NCI-H510A (cell line): ENCODE measurements around the gene GNAQ.

Source experiments
- DNase-seq: peaks from one replicate; lab custom pipeline; 2025; lab: John Stamatoyannopoulos, UW

GNAQ gene

DNA sequence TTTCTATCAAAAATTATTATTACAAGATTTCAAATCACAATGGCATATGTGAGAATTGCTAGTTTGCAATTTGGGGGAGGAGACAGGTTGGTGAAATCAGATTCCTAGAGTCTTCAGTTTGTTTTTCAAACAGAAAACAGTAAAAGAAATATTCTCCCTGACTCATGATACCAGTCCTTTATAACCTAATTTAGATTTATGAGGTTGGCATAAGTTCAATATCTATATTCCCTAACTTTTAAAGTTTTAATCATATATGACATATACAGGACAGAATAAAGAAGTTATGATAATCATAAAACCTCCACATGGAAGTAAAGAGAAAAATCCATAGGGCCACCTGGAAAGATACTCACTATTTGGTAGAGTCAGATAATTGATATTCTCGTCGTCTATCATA lies 216.4 kb downstream of the GNAQ start:
- DNase-seq, result no peak

DNA sequence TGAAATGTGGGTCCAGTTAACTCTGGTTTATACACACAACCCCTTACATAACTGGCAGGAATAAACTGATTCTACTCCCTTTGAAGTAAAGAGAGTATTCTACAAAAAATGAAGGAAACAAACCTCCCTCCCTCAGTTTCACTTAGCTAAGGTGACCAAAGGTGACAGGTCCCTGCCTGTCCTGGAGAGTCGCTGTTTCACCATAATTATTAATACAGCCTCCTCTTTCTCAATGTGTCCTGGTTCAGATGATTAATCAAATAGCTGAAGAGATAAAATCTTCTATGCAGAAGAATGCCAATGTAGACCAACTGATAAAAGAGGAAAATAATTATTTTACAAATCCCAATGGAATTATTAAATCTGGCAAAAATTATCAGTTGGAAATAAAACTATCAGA lies 219.8 kb downstream of the GNAQ start:
- DNase-seq, result no peak

DNA sequence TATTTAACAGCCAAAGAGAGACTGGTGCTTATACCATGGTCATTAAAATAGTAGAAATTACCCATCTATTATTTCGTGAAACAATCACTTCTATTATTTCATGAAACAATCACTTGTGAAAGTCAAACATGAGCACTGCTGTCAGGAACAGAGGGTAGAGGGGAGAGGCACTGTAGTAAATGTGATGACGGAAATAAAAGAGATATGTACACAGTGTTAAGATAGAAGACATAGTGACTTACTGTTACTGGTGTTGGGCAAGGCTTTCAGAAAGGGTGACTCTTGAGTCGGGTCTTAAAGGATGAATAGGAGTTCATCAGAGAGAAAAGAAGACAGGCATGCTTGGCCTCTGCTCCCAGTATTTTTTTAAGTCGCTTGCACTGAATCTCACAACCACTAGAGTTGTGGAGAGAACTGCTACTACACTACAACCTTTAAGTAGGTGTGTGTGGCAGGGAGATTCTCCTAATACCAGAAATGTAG lies 220.9 kb downstream of the GNAQ start:
- DNase-seq, result no peak

DNA sequence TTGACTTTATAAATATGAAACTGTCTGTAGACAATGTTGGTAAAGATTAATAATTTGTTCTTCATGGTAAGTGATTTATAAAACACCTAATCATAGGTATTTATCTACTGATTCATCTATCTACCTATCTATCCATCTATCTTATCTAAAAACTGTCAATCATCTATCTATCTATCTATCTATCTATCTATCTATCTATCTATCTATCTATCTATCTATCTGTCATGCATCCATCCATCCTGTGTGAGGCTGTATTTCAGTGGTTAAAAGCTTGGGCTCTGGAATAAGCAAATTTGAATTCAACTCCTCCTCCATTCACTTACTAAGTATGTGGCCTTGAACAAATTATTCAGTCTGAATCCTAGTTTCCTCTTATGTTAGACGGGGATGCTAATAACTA lies 221.6 kb downstream of the GNAQ start:
- no peak for DNase-seq

DNA sequence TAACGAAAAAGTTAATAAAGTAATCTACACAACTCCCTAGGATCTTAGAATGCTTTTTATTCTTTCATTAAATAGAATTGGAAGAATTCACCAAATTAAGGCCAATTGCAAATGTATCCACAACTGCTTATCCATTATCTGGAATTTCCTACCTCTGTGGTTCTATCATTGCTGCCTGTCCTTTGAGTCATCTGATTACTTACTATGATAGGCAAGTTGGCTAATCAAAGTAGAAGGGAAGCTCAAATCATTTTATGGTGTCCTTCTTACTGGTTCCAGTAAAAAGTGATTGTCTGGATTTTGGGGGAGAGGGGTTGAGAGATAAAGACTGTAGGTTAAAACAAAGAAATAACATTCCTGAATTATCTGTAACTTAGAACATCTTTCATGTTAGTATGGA lies 222.1 kb downstream of the GNAQ start:
- no peak for DNase-seq

DNA sequence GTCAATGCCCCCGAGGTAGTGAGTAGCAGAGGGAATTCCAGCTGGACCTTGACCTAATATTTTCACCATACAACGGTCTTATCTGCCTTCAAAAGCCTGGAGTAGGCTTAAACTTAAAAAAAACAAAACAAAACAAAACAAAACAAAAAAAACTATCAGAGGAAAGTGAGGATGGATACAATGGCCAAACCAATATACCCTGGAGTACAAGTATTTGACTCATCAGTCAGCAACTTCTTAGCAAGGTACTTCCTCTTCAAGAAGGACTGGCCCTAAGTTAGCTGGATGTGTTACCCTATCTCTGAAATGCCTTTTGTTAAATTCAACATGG lies 222.9 kb downstream of the GNAQ start:
- DNase-seq, result no peak

DNA sequence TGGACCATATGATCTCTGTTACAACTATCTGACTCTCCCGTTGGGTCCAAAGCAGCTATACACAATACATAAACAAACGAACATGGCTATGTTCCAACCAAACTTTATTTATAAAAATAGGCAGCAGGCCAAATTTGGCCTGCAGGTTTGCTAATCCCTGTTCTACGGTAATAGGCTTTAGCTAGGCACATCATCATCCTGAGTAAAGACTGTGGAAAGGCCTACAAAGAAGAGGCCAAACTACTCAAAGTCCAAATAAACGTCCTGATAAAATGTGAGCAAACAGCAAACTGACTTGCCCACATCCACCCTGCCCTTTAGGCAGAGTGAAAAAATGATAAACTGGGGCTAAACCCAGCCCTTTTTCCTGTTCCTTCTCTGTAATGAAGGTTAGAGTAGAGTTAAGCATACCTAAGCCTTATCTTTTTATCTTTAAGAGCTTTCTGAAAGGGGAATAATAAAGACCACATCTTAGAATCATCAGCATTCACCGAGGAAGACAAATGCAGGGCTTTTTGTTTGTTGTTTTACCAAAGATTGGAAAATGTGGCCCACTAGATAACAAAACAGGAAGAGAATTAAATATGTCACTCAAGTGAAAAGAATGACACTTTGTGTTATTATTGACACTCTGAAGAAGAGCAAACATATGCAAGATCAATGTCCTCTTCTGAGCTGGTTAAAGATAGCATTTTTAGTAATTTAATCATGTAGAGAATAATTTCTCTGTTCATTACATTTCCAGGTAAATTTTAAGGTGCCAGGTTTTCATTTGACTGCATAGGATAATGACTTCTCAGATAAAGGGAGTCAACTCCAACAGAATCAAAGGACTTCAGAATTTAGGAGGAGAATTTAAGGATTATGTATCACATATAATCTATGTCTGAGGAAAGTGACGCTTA lies 223.5 kb downstream of the GNAQ start:
- no peak for DNase-seq

DNA sequence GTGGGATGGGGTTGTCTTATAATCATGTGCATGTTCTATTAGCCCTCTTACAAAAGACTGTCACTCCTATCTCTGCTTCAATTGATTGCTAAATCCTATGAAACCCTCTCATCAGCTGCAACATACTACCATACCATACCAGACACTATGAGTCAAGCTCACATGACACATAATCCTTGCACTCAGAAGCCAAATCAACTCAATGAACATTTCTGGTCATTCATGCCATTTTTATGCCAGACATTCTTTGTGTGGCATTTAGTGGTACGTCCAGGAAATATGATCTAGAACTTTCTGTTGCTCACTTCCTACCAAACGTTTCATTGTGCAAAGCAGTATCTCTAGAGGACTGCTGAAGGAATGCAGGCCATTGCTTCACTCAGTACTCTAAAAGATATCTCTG lies 224.3 kb downstream of the GNAQ start:
- DNase-seq, result no peak

DNA sequence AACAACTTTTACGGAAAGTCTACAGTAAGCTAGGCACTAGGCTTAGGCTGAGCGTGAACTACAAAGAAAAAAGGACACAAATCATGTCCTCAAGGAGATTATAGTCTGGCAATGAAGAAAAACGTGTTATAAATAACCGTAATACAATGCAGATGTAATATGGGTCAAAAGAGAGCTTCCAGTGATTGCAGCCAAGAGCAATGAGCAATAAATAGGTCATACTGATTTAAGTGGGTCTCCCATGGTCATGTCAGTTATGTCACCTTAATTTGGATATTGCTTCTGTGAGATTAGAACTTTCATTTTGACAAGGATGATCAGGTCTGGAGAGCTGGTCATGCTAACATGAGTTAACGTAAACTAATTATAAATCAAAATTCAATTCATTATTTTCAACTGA lies 224.9 kb downstream of the GNAQ start:
- no peak for DNase-seq

DNA sequence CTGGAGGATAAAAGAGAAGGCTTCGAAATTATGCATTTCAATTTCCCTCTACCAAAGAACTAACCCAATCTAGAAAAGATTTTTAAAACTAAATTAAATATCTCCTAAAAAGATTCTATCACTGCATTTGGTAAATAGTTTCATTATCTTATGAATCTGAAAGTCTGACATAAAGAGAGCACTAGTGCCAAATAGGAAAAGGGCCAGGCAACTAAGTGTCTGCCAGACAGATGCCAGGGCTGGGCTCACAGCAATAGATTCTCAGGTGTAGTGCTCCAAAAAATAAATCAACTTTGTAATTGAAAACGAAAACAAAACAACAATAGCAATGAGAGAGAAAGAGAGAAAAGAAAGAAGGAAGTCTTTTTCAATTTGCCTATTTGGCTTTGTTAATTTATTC lies 225.8 kb downstream of the GNAQ start:
- DNase-seq, result no peak

DNA sequence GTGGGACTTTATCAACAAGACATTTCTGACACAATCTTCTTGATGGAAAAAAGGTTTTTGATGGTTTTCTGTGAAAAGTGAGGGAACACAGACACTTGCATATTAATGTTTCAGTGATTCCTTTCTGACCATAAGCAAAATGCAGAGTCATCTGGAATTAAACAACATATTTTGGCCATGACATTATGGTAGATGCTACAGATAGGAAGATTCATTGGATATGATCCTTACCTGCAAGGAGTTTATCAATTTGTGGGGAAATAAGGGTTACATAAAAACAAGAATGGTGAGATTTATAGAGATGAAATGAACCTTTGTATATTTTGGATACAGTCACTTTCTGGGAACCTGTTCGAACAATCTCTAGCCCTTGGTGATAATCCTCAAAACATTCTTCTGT lies 228.2 kb downstream of the GNAQ start:
- DNase-seq, result no peak

DNA sequence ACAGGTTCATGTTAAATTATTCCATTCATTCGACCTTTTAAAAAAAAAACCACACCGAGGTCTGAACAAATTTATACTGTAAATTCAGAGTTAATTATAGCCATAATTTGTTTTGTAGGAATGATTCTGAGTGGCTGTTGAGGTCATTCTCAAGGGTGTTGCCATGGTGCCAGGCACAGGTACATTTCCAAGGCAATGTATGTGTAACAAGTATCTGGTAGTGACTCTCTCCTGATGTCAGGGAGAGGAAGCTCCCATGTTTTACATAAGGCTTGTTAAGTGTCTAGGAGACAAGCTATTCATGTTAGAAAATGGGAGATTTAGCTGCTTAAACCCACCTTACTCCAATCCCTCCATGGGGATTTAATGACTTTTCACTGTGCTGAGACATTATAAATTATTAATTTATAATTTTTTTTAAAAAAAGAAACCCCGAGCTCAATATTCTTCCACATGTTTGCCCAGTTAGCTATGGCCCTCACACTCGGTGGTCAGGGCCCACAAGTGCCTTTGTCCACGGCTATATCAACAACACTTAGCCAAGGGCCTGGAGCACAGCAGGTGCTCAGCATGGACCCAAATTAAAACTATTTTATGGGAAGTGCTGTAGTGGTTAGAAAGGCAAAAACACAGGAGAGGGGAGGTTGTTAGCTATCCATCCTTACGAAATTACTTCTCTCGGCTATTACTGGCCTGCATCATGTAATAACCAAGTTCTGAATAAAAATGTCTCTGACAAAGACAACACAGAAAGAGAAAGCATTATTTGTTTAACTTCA lies 228.9 kb downstream of the GNAQ start:
- peak; percentile 57 for DNase-seq

DNA sequence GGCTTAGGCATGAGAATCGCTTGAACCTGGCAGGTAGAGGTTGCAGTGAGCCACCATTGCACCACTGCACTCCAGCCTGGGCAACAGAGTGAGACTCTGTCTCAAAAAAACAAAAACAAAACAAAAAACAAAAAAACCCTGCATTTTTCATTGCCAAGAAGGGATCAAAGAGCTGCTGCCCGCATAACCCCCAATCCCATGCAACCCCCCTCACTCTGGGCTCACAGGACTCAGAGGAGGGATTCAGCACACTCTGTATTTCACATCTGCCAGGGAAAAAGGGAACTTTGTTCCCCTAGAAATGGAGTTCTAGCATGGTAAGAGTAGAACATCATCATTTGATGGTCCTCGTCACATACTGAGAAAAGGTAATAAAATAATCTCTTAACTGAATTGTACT lies 229.5 kb downstream of the GNAQ start:
- no peak for DNase-seq

DNA sequence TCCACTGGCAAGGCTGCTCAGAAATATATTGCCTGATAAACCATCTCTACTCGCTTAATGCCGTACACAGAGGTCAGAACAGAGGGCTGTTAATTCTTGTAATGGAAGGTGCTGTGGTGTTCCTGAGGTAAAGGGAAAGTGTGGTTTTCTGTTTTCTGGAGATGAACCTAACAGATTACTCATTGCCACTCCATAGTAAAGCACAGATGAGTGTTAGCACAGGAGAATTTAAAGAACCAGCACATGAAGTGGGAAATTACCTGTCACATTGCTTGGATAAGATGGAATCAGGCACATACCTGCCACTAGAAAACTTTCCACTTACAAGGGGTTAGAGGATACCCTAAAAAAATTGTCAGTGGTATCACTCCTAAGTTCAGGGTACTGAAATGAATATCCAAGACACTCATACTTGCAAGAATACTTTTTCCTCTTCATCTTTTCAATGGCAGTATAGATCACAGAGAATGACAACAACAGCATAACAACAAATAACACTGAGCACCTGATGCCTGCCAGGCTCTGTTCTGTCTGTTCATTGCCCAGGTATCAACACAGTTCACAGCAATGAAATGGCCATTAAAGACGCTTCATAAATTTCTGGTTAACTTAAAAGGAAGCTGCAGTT lies 230.6 kb downstream of the GNAQ start:
- no peak for DNase-seq

DNA sequence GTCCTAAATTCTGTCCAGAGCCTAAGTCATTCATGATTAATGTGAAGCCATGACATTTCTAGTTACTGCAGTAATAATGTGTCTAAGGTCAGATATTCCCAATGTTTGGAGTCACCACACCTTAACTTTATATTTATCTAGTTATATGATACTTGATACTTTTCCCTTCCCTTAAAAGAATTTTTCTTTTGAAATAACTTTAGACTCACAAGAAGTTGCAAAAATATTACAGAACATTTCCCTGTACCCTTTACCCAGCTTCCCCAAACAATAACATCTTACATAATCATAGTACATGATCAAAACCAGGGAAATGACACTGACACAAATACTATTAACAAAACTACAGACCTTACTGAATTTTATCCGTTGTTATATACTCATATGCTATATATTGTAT lies 233.5 kb downstream of the GNAQ start:
- DNase-seq, result no peak

DNA sequence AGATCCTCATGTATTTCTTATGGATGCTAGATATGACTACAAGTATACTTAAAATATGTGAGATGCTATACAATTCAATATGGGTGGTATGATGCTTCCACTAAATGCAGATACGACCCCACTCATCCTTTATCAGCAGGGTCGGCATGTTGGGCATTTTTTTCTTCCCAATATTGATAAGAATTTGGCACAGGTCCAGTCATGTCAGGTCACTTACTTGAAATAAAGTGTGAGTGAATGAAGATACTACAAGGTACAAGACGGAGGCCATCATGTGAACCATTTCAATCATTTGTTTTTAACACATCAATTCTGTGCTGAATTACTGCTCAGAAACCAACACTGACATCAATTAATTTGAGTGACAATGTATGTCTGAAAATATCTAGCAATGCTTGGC lies 236.6 kb downstream of the GNAQ start:
- DNase-seq, result no peak

DNA sequence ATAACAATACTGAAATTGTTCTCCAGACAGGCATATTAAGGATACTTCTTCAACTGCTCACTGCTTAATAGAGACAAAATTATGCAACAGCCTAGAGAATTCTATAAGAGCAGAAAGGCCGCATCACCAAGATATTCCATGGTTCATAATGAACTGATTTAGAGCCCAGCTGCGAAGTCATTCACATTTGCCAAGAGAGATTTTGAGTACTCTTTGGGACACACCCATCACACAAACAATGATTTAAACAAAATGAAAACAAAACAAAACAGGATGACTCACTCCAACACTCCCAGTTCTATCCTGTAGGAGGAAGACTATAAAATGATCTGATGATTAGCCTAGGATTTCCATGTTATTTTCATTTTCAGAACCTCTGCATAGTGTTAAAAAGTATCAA lies 237.8 kb downstream of the GNAQ start:
- DNase-seq, result no peak

DNA sequence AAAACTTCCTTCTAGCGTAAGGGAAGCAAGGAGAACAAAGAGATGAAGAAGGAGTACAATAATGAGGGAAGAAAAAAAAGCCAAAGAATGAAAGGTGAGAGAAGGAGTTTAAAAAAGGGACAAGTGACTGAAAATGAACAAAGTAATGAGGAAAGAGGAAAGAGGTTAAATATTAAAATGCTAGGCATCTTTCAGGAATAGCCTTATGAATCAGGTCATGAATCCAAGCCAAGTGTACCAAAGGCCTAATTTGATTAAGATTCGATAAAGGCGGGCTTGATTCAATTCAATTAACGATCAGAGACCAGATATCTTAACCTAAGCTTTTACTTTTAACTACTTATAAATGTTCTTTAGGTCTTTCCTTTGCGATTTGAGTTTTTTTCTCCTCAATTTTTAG lies 241.7 kb downstream of the GNAQ start:
- no peak for DNase-seq

DNA sequence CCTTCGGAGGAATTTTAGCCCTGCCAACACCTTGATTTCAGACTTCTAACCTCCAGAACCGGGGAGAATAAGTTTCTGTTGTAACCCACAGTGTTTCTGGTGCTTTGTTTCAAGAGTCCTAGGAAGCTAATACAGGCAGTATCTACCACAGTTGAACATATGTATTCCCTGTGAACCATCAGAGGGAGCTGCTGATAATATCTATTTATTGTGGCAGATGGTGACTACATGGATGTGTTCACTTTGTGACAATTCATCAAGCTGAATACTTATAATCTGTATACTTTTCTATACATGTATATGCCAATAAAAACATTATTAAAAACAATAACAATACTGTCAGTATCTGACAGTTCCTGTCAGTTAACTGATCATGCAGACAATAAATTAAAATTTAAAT lies 246.3 kb downstream of the GNAQ start:
- no peak for DNase-seq

DNA sequence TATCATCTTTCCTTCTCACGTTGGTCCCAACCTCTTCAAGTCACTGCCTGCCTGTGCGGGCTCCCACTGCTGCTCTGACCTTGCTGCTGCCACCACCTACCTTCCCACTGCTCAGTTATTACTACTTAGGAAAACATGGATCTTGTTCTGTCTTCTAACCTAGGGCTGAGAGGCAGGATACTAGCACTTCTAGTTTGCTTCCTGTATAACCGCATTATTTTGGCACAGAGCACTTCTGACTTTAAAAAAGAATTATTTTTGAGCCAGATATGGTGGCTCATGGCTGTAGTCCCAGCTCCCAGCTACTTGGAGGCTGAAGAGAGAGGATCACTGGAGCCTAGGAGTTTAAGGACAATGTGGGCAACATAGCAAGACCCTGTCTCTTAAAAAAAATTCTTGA lies 248.1 kb downstream of the GNAQ start:
- DNase-seq, result no peak

DNA sequence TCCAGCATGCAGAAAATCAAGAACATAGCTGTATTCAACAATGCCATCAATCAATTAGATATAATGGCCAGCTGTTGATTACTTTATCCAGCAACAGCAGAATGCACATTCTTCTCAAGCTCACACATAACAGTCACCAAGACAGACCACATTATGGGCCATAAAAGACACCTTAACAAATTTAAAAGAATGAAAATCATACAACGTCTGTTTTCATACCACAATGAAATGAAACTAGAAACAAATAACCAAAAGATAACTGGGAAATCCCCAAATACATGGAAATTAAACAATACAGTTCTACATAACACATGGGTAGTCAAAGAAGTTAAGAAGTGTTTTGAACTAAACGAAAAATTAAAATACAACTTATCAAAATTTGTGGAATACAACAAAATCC lies 252.6 kb downstream of the GNAQ start:
- no peak for DNase-seq

DNA sequence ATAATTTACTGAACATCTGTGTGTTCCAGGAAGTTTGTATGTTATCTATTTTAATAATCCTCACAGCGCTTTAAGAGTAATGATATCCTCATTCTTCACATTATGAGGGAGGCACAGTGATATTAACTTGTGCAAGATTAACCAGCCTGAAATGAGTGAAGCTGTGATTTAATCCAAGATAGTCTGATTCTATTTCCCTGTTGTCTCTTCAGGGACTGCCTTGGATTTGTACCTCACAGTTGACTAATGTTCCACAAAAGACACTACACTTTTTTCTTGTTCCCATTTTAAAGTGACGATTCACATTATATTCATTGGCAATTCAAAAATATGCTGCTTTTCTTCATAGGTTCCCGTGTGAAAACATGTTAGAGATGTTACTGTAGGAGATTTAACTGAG lies 258.2 kb downstream of the GNAQ start:
- no peak for DNase-seq

DNA sequence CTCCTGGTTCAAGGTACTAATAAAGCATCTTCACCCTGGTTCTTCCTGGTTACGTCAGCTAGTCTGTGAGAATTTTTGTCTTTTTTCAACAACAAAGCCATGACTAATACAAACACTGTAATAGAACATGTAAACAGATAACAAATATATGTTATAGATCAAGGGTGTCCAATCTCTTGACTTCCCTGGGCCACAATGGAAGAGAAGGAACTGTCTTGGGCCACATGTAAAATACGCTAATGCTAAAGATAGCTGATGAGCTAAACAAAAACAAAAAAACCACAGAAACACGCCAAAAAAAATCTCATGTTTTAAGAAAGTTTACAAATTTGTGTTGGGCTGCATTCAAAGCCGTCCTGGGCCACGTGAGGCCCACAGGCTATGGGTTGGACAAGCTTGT lies 259.0 kb downstream of the GNAQ start:
- DNase-seq, result no peak
